AG04450 (cell line): ENCODE measurements around the gene NT5E. TPM values are rescaled to one million over a fixed set of nuclear protein-coding genes. Genes with fewer than 3 reads are reported as not detected.

Source experiments
- CTCF ChIA-PET: fragments of 300-600, 350-600 bp; formaldehyde crosslinking; extraction: SDS; loops from one replicate; lab custom pipeline; 2022; ENCODE audit warnings: antibody characterized with exemption, inconsistent platforms; lab: Charles Lee
- POLR2A ChIA-PET: fragments of 350-600 bp; formaldehyde crosslinking; extraction: SDS; loops from one replicate; lab custom pipeline; 2021; ENCODE audit warnings: antibody characterized with exemption, inconsistent platforms; lab: Yijun Ruan, JAX
- DNase-seq: peaks from one replicate; pipeline ENCODE4 v3.0.0-alpha.2; 2011; ENCODE audit warnings: low read depth, low spot score
- H3K27ac ChIP-seq: one replicate; pipeline ENCODE4 v1.5.1; 2012; ENCODE audit warnings: low read depth, low read length, control low read depth
- H3K27me3 ChIP-seq: one replicate; pipeline ENCODE4 v1.6.0; 2012; ENCODE audit warnings: low read length; ENCODE audit not compliant: control insufficient read depth, insufficient read depth
- H3K4me3 ChIP-seq: 2 replicates; pipeline ENCODE4 v1.5.1; 2011; ENCODE audit warnings: mild to moderate bottlenecking, low read depth, low read length, control low read depth
- H3K9me3 ChIP-seq: 2 replicates; pipeline ENCODE4 v1.5.1; 2012; ENCODE audit warnings: low read length; ENCODE audit not compliant: control insufficient read depth, insufficient read depth
- CTCF ChIP-seq: IDR thresholded peaks from 2 replicates; pipeline ENCODE4 v1.5.1; 2011; ENCODE audit warnings: low read depth, low read length, control low read depth, inconsistent platforms
- polyA plus RNA-seq: library from polyadenylated mRNA; depleted of rRNA; stranded (reverse); fragments of >200 nt; gene quantifications from 2 replicates; pipeline ENCODE4 v1.2.3, GENCODE V29; 2011

The NT5E gene
- polyA plus RNA-seq, 1 experiment = 164 TPM

- Histone ChIP-seq H3K27ac (peak overlapping the region; percentile 95), H3K27me3 (no peaks in the 10 kb centered on the region), H3K9me3 (no peaks in the 10 kb centered on the region), H3K4me3 (no peak overlapping the region)
- no peak for TF ChIP-seq CTCF
- ChIA-PET CTCF (interaction anchor here (0.7 to 16.1 kb wide), 7 partner anchors 12 to 229 kb away, joined by 3 to 201 read pairs (median 6); partner anchors contain the start of gene NT5E), POLR2A (interaction anchor here (1.2 to 2.3 kb wide), 4 partner anchors 11 to 103 kb away, joined by 9 to 16 read pairs (median 9); partner anchors contain the start of gene NT5E)
- DNase-seq = no peak
Observed at GRCh38 chr6:85463621-85464259, 13.9 kb downstream of the NT5E start.

GRCh38 chr6:85464260-85464644 is 14.4 kb downstream of the NT5E start:
- Histone ChIP-seq H3K9me3 (no peaks in the 10 kb centered on the region), H3K4me3 (no peak overlapping the region; the same call in 1 of the 2 replicates), H3K27me3 (no peaks in the 10 kb centered on the region), H3K27ac (peak overlapping the region; percentile 95)
- ChIA-PET CTCF (interaction anchor here (0.7 to 16.1 kb wide), 5 partner anchors 14 to 229 kb away, joined by 3 to 201 read pairs (median 7); partner anchors contain the start of gene NT5E), POLR2A (interaction anchor here (1.2 to 2.3 kb wide), 4 partner anchors 12 to 103 kb away, joined by 9 to 16 read pairs (median 9); partner anchors contain the start of gene NT5E)
- DNase-seq = peak; percentile 85
- TF ChIP-seq CTCF = no peak

- CTCF ChIA-PET = interaction anchor here (1.1 to 16.1 kb wide), 3 partner anchors 18 to 110 kb away, joined by 3 to 201 read pairs (median 42); no protein-coding TSS in a partner anchor
- H3K9me3 ChIP-seq = no peaks in the 10 kb centered on the region
- no peaks in the 10 kb centered on the region for H3K27me3 ChIP-seq
- no peak overlapping the region for H3K4me3 ChIP-seq
- POLR2A ChIA-PET = interaction anchor here (1.2 to 2.3 kb wide), 4 partner anchors 12 to 104 kb away, joined by 9 to 16 read pairs (median 9); partner anchors contain the start of gene NT5E
- DNase-seq = peak; percentile 44
- peak overlapping the region; percentile 95 for H3K27ac ChIP-seq
- TF ChIP-seq CTCF = no peak
Observed at GRCh38 chr6:85464722-85465150, 14.9 kb downstream of the NT5E start.

- DNase-seq = no peak
- no peaks in the 10 kb centered on the region for H3K9me3 ChIP-seq
- H3K27me3 ChIP-seq = no peaks in the 10 kb centered on the region
- ChIA-PET POLR2A (no interaction called here), CTCF (interaction anchor here (4.6 to 16.1 kb wide), 2 partner anchors 17 to 111 kb away, joined by 42 to 201 read pairs; no protein-coding TSS in a partner anchor)
- no peak overlapping the region for H3K4me3 ChIP-seq
- no peak for TF ChIP-seq CTCF
- no peak overlapping the region for H3K27ac ChIP-seq
Observed at GRCh38 chr6:85465762-85466161, 15.9 kb downstream of the NT5E start.

- no peaks in the 10 kb centered on the region for H3K9me3 ChIP-seq
- POLR2A ChIA-PET = interaction anchor here (1.0 to 1.6 kb wide), 2 partner anchors 9 to 210 kb away, joined by 3 to 4 read pairs; no protein-coding TSS in a partner anchor
- DNase-seq = no peak
- H3K27me3 ChIP-seq = no peaks in the 10 kb centered on the region
- TF ChIP-seq CTCF = no peak
- H3K27ac ChIP-seq = no peak overlapping the region
- H3K4me3 ChIP-seq = no peak overlapping the region
- CTCF ChIA-PET = interaction anchor here (1.8 to 16.1 kb wide), 3 partner anchors 14 to 145 kb away, joined by 5 to 201 read pairs (median 15); no protein-coding TSS in a partner anchor
Observed at GRCh38 chr6:85468326-85468725, 18.4 kb downstream of the NT5E start.
